Thyroid gland (tissue), 4 donors: ENCODE results near the gene BSG. TPM values are rescaled to one million over a fixed set of nuclear protein-coding genes. Genes with fewer than 3 reads are reported as not detected.

Source experiments
- DNase-seq, 2 donors: peaks; one replicate each; pipeline ENCODE4 v3.0.0-alpha.2; 2019
- H3K27ac ChIP-seq, 3 donors: fragments of 200-600 bp; sonication (generic); 1 replicate in 2 of 3; 2 replicates in 1 of 3; pipeline ENCODE4 v1.5.1; 2016 to 2019; ENCODE audit warnings: mild to moderate bottlenecking in 1 of 3, moderate library complexity in 1 of 3
- H3K27me3 ChIP-seq: fragments of 200-600 bp; sonication (generic); one replicate; pipeline ENCODE4 v1.5.1; 2019
- H3K36me3 ChIP-seq, 2 donors: fragments of 200-600 bp; sonication (generic); one replicate each; pipeline ENCODE4 v1.5.1; 2016 to 2019
- H3K4me1 ChIP-seq, 2 donors: fragments of 200-600 bp; sonication (generic); one replicate each; pipeline ENCODE4 v1.5.1; 2017 to 2019
- H3K4me3 ChIP-seq, 3 donors: fragments of 200-600 bp; sonication (generic); replicated peaks in 1 of 3; 1 replicate in 2 of 3; 2 replicates in 1 of 3; pipeline ENCODE4 v1.5.1; 2016; ENCODE audit warnings: mild to moderate bottlenecking in 1 of 3
- H3K9me3 ChIP-seq: fragments of 200-600 bp; sonication (generic); one replicate; pipeline ENCODE4 v1.5.1; 2017
- POLR2A ChIP-seq, 2 donors: fragments of 450-650 bp; IDR thresholded peaks; one replicate each; pipeline ENCODE4 v1.6.1; 2017; ENCODE audit warnings: antibody characterized with exemption in 2 of 2, mild to moderate bottlenecking in 2 of 2, moderate library complexity in 1 of 2
- WGBS, 2 donors: methylation state at CpG; one replicate each; pipeline ENCODE4 v1.1.5; 2017; 5-methylcytosine and 5-hydroxymethylcytosine counted together
- intact Hi-C: fragments of 100-400 bp; cut with DNase I; formaldehyde crosslinking; loops from one replicate; pipeline ENCODE4 v1.15.1; 2023
- total RNA-seq, 4 donors: library from RNA; depleted of rRNA; stranded (reverse); fragments of >200 nt; gene quantifications; one replicate each; pipeline ENCODE4 v1.2.3, GENCODE V29; 2016
- TF ChIP-seq, protein P1 (sequence below), 6 experiments: fragments of 200-600 bp in 3 of 6; fragments of 450-650 bp in 3 of 6; sonication (generic) in 3 of 6; IDR thresholded peaks; one replicate each; pipeline ENCODE4 v1.5.1; 2016 to 2019; ENCODE audit warnings: antibody characterized with exemption in 6 of 6, mild to moderate bottlenecking in 2 of 6, inconsistent platforms in 1 of 6, moderate library complexity in 1 of 6

The BSG gene
- total RNA-seq, 4 donors from 2014 or later: 349 to 702 (median 569) TPM

DNA sequence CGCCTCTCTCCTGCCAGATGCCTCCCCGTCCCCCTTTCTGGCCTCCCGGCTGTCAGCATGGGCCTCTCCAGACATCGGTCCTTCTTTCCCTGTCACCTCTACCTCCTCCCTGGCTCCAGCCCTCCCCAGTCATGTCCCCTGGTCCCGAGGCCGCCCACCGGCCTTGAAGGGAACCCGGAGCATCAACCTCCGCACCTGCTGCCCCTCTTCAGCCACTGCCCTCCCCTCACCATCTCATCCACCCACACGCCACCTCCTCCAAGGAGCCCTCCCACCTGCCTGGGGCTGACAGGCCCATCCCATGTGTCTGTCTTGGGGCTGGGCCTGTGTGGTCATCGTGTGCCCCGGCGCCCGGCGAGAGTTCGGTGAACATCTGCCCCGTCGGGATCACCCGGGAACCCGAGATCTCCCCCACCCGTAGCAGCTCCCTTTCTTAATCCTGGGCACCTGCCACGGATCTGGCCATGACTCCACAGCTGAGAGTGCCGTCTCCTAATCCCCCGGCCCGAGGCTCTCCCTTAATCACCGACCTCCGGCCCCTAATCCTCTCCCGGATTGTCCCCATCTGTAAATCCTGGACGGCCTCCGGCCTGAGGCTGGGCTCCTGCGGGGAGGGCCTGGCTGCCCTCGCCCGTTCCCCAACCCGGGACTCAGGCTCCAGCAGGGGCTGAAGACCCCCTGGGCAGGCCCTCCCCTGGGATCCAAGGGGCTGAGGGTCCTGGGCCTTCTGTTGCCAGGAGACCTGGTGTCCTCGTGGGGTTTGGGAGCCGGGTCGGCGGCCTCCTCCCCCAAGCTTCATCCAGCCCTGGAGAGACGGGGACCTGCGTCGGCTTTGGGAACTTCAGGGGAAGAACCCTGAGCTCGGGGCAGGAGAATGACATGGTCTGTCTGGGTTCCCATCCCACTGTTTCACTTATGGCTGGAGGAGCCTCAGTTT lies 23.2 kb downstream of the BSG start:
- H3K27ac ChIP-seq: no peak overlapping the region
- H3K27me3 ChIP-seq: peaks cover 12% of the 10 kb centered on the region
- peaks cover 0 to 3% of the 10 kb centered on the region in 2 donors for H3K4me1 ChIP-seq
- intact Hi-C loops: no loop called here
- no peaks in the 10 kb centered on the region for H3K36me3 ChIP-seq
- H3K9me3 ChIP-seq: no peaks in the 10 kb centered on the region
- TF ChIP-seq, protein P1, sequence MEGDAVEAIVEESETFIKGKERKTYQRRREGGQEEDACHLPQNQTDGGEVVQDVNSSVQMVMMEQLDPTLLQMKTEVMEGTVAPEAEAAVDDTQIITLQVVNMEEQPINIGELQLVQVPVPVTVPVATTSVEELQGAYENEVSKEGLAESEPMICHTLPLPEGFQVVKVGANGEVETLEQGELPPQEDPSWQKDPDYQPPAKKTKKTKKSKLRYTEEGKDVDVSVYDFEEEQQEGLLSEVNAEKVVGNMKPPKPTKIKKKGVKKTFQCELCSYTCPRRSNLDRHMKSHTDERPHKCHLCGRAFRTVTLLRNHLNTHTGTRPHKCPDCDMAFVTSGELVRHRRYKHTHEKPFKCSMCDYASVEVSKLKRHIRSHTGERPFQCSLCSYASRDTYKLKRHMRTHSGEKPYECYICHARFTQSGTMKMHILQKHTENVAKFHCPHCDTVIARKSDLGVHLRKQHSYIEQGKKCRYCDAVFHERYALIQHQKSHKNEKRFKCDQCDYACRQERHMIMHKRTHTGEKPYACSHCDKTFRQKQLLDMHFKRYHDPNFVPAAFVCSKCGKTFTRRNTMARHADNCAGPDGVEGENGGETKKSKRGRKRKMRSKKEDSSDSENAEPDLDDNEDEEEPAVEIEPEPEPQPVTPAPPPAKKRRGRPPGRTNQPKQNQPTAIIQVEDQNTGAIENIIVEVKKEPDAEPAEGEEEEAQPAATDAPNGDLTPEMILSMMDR (IDR thresholded peaks at IDR 0.05): no peak
- TF ChIP-seq POLR2A (IDR thresholded peaks at IDR 0.05): no peak
- WGBS, 2 donors: 73 to 74% methylated on average over 15 to 37 of the region's 42 CpGs
- no peak overlapping the region for H3K4me3 ChIP-seq
- DNase-seq: no peak

DNA sequence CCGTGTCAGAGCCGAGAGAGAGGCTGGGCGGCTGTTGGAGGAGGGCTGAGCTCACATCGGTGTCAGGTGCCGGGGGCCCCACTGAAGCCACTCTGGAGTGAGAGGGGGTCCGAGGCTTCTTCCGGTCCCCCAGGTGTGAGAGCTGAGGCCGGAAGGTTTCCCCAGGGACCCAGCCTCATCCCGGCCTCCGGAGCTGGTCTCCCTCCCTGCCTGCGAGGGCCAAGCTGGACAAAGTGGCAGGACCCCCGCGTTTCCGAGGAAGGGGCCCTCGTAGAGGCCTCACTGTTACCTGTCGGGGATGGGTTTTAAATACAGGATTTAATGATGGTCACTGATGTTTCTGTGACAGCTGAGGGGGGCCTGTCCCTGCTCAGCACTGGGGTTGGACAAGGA lies 23.9 kb downstream of the BSG start:
- Histone ChIP-seq H3K9me3 (no peaks in the 10 kb centered on the region), H3K4me1 (no peaks in the 10 kb centered on the region), H3K27ac (no peak overlapping the region), H3K27me3 (peaks cover 6% of the 10 kb centered on the region), H3K36me3 (no peaks in the 10 kb centered on the region), H3K4me3 (no peak overlapping the region)
- 72 to 83% methylated on average over 11 to 13 of the region's 16 CpGs for WGBS, 2 donors
- intact Hi-C loops: no loop called here
- no peak for DNase-seq
- TF ChIP-seq POLR2A (IDR thresholded peaks at IDR 0.05): no peak
- TF ChIP-seq, protein P1 (IDR thresholded peaks at IDR 0.05): no peak

GRCh38 chr19:597406-598315 lies 25.3 kb downstream of the BSG start:
- DNase-seq: no peak
- Histone ChIP-seq H3K9me3 (no peaks in the 10 kb centered on the region), H3K36me3 (no peaks in the 10 kb centered on the region), H3K4me3 (no peak overlapping the region), H3K27ac (no peak overlapping the region), H3K27me3 (no peaks in the 10 kb centered on the region), H3K4me1 (no peaks in the 10 kb centered on the region)
- intact Hi-C loops: no loop called here
- 66 to 83% methylated on average over 12 to 18 of the region's 18 CpGs for WGBS, 2 donors
- TF ChIP-seq, protein P1 (IDR thresholded peaks at IDR 0.05): no peak
- no peak for TF ChIP-seq POLR2A (IDR thresholded peaks at IDR 0.05)

DNA sequence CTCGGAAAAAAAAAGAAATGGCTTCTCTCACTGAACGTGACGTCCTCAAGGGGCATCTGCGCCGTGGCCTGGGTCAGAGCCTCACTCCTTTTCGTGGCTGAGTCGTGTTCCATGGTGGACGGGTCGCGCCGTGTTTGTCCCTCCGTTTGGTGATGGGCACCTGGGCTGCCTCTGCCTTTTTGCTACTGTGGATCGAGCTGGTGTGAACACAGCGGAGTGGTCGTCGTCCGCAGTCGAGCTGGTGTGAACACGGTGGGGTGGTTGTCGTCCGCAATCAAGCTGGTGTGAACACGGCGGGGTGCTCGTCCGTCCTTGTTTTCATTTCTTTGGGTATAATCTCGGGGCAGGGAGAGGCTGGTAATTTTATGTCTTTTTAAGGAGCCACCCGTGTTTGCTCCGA lies 28.9 kb downstream of the BSG start:
- no peak for DNase-seq
- Histone ChIP-seq H3K4me3 (no peak overlapping the region), H3K36me3 (no peaks in the 10 kb centered on the region), H3K27ac (no peak overlapping the region), H3K27me3 (no peaks in the 10 kb centered on the region), H3K4me1 (no peaks in the 10 kb centered on the region), H3K9me3 (no peaks in the 10 kb centered on the region)
- intact Hi-C loops: no loop called here
- TF ChIP-seq, protein P1 (IDR thresholded peaks at IDR 0.05): no peak
- TF ChIP-seq POLR2A (IDR thresholded peaks at IDR 0.05): no peak
- WGBS, 2 donors: 91 to 92% methylated on average over 28 of the region's 28 CpGs
